PC-9 (cell line): ENCODE measurements around the gene GRIN2A. TPM values are rescaled to one million over a fixed set of nuclear protein-coding genes. Genes with fewer than 3 reads are reported as not detected.

Source experiments
- BruUV-seq: library from RNA; stranded (reverse); fragments of 400-500 nt; replicated peaks from 2 replicates; lab custom pipeline; 2021; lab: Mats Ljungman, UMichigan
- CTCF ChIA-PET: fragments of 300-600 bp; sonication (Branson Sonifier 250); formaldehyde crosslinking; loops from one replicate; lab custom pipeline; 2022; ENCODE audit warnings: antibody characterized with exemption; lab: Charles Lee
- POLR2A ChIA-PET: fragments of 300-600 bp; sonication (Branson Sonifier 250); formaldehyde crosslinking; loops from one replicate; lab custom pipeline; 2022; ENCODE audit warnings: antibody characterized with exemption; ENCODE audit not compliant: unreplicated experiment; lab: Charles Lee
- DNase-seq, 2 experiments: peaks; one replicate each; pipeline versions ENCODE4 v3.0.0 to v3.0.0-alpha.2; 2015 to 2022; ENCODE audit warnings: mixed read lengths in 1 of 2
- H2AFZ ChIP-seq: fragments of 200-600 bp; sonication (generic); 2 replicates; pipeline ENCODE4 v1.8.1; 2017; ENCODE audit warnings: antibody characterized with exemption
- H3F3A ChIP-seq: fragments of 200-600 bp; sonication (generic); 2 replicates; pipeline ENCODE4 v1.8.1; 2017; ENCODE audit warnings: antibody characterized with exemption, mild to moderate bottlenecking, low read depth; ENCODE audit not compliant: insufficient read depth
- H3K27ac ChIP-seq: fragments of 200-600 bp; sonication (generic); 2 replicates; pipeline ENCODE4 v1.6.1; 2016; ENCODE audit warnings: mixed run types
- H3K27me3 ChIP-seq: fragments of 200-600 bp; sonication (generic); 2 replicates; pipeline ENCODE4 v1.6.1; 2016; ENCODE audit warnings: low read depth, mixed run types; ENCODE audit not compliant: insufficient read depth
- H3K36me3 ChIP-seq: fragments of 200-600 bp; sonication (generic); 2 replicates; pipeline ENCODE4 v1.6.1; 2016; ENCODE audit warnings: low read depth, mixed run types
- H3K4me1 ChIP-seq: fragments of 200-600 bp; sonication (generic); replicated peaks from 2 replicates; pipeline ENCODE4 v1.6.1; 2016; ENCODE audit warnings: mixed run types; ENCODE audit not compliant: insufficient read depth
- H3K4me2 ChIP-seq: fragments of 200-600 bp; sonication (generic); 2 replicates; pipeline ENCODE4 v1.6.1; 2017; ENCODE audit warnings: mixed run types
- H3K4me3 ChIP-seq: fragments of 200-600 bp; sonication (generic); 2 replicates; pipeline ENCODE4 v1.6.1; 2016; ENCODE audit warnings: mixed run types
- H3K79me2 ChIP-seq: fragments of 200-600 bp; sonication (generic); 2 replicates; pipeline ENCODE4 v1.6.1; 2017; ENCODE audit warnings: low read depth, mixed run types
- H3K9me2 ChIP-seq: fragments of 200-600 bp; sonication (generic); 2 replicates; pipeline ENCODE4 v1.8.1; 2017; ENCODE audit warnings: mild to moderate bottlenecking; ENCODE audit not compliant: insufficient read depth
- H3K9me3 ChIP-seq: fragments of 200-600 bp; sonication (generic); 2 replicates; pipeline ENCODE4 v1.8.1; 2016; ENCODE audit warnings: low read depth; ENCODE audit not compliant: insufficient read depth
- H4K20me1 ChIP-seq: fragments of 200-600 bp; sonication (generic); 2 replicates; pipeline ENCODE4 v1.8.1; 2017; ENCODE audit not compliant: insufficient read depth
- EZH2 ChIP-seq: fragments of 200-600 bp; sonication (generic); IDR thresholded peaks from 2 replicates; pipeline ENCODE4 v1.8.0; 2017; ENCODE audit warnings: antibody characterized with exemption, low read depth
- intact Hi-C: fragments of 100-400 bp; cut with micrococcal nuclease; formaldehyde crosslinking; loops from one replicate; pipeline ENCODE4 v1.10.0; 2022; ENCODE audit not compliant: unreplicated experiment
- total RNA-seq: library from RNA; stranded (reverse); gene quantifications from 2 replicates; pipeline ENCODE4 v1.2.3, GENCODE V29; 2021
- TF ChIP-seq, protein P1 (sequence below): fragments of 200-600 bp; sonication (generic); conservative IDR thresholded peaks from 2 replicates; pipeline ENCODE4 v1.6.1; 2017; ENCODE audit warnings: mixed run types, antibody characterized with exemption, mild to moderate bottlenecking, moderate library complexity

GRIN2A gene
- total RNA-seq, 1 experiment from 2014 or later: not detected

GRCh38 chr16:9801651-9802050 is 380.6 kb downstream of the GRIN2A start:
- Histone ChIP-seq H3K36me3 (no peaks in the 10 kb centered on the region), H3K79me2 (no peaks in the 10 kb centered on the region), H2AFZ (no peak overlapping the region), H3K9me2 (no peaks in the 10 kb centered on the region), H3K9me3 (no peaks in the 10 kb centered on the region), H3K27ac (no peak overlapping the region), H4K20me1 (no peaks in the 10 kb centered on the region), H3K4me1 (no peaks in the 10 kb centered on the region), H3K4me3 (no peak overlapping the region), H3K4me2 (no peak overlapping the region), H3F3A (no peaks in the 10 kb centered on the region), H3K27me3 (peaks cover 19% of the 10 kb centered on the region; the same call in 1 of the 2 replicates)
- DNase-seq: no peak
- no TSS peak for BruUV-seq
- no peak for TF ChIP-seq EZH2
- TF ChIP-seq, protein P1, sequence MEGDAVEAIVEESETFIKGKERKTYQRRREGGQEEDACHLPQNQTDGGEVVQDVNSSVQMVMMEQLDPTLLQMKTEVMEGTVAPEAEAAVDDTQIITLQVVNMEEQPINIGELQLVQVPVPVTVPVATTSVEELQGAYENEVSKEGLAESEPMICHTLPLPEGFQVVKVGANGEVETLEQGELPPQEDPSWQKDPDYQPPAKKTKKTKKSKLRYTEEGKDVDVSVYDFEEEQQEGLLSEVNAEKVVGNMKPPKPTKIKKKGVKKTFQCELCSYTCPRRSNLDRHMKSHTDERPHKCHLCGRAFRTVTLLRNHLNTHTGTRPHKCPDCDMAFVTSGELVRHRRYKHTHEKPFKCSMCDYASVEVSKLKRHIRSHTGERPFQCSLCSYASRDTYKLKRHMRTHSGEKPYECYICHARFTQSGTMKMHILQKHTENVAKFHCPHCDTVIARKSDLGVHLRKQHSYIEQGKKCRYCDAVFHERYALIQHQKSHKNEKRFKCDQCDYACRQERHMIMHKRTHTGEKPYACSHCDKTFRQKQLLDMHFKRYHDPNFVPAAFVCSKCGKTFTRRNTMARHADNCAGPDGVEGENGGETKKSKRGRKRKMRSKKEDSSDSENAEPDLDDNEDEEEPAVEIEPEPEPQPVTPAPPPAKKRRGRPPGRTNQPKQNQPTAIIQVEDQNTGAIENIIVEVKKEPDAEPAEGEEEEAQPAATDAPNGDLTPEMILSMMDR: no peak
- CTCF ChIA-PET: no interaction called here
- intact Hi-C loops: no loop called here
- POLR2A ChIA-PET: no interaction called here

DNA sequence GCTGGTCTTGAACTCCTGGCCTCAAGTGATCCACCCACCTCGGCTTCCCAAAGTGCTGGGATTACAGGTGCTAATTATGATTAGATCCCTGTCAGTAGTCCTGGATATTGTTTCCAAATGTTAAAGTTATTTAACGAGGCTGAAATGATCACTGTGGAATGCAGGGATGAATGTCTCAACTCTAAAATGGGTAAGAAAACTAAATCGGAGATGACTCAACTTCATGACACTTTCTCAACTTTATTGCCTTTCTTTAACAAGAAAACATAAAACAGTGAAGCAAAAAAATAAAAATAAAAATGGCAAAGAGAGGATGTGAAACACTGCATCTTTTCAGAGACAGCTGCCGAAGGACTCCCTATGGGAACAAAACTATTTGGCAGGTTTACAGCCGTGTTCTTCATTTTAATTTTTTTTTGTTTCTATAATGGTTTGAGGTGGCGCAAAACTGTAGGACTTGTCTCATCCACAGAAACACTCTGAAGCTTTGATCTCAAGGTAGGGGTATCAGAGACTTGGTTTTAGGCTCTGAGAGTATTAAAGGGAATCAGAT is 382.0 kb downstream of the GRIN2A start:
- Histone ChIP-seq H3F3A (no peaks in the 10 kb centered on the region), H3K4me2 (no peak overlapping the region), H3K36me3 (no peaks in the 10 kb centered on the region), H3K79me2 (no peaks in the 10 kb centered on the region), H3K27ac (no peak overlapping the region), H4K20me1 (no peaks in the 10 kb centered on the region), H3K9me2 (no peaks in the 10 kb centered on the region), H3K27me3 (peaks cover 17% of the 10 kb centered on the region; the same call in 1 of the 2 replicates), H2AFZ (no peak overlapping the region), H3K9me3 (no peaks in the 10 kb centered on the region), H3K4me3 (no peak overlapping the region), H3K4me1 (no peaks in the 10 kb centered on the region)
- ChIA-PET POLR2A (no interaction called here), CTCF (no interaction called here)
- BruUV-seq: no TSS peak
- DNase-seq: no peak
- intact Hi-C loops: no loop called here
- TF ChIP-seq, protein P1: no peak
- no peak for TF ChIP-seq EZH2

- Histone ChIP-seq H3K27me3 (peaks cover 8% of the 10 kb centered on the region; the same call in 1 of the 2 replicates), H3K4me3 (no peak overlapping the region), H3K9me2 (no peaks in the 10 kb centered on the region), H3K27ac (no peak overlapping the region), H3K4me1 (no peaks in the 10 kb centered on the region), H4K20me1 (no peaks in the 10 kb centered on the region), H3K36me3 (no peaks in the 10 kb centered on the region), H3K79me2 (no peaks in the 10 kb centered on the region), H3K4me2 (no peak overlapping the region), H2AFZ (no peak overlapping the region), H3K9me3 (no peaks in the 10 kb centered on the region), H3F3A (no peaks in the 10 kb centered on the region)
- POLR2A ChIA-PET: no interaction called here
- intact Hi-C loops: no loop called here
- no TSS peak for BruUV-seq
- CTCF ChIA-PET: no interaction called here
- TF ChIP-seq, protein P1: no peak
- TF ChIP-seq EZH2: no peak
- no peak for DNase-seq
Measured at GRCh38 chr16:9798952-9799580, 383.2 kb downstream of the GRIN2A start.
